Measurements from ENCODE around the gene RILPL2. TPM values are rescaled to one million over a fixed set of nuclear protein-coding genes. Genes with fewer than 3 reads are reported as not detected.

The RILPL2 gene
- total RNA-seq, 1 experiment from 2014 or later: 2.2 TPM

GRCh38 chr12:123367511-123367910 lies 69.0 kb downstream of the RILPL2 start:
- in situ Hi-C loops (cut with HindIII; ENCODE audit: low pct_unique_long_range_greater_than_20kb, low sequenced_read_pairs): no loop called here
- DNase-seq (ENCODE audit: low read depth, low spot score): no peak

Other genes with a start within 250 kb of the RILPL2 start
- 54.9 and 57.2 TPM in 2 replicates for gene MPHOSPH9, start 203.5 kb downstream of the RILPL2 start, total RNA-seq (2014; rRNA removed; shearing (Covaris generic))
- 6.9 and 11.3 TPM in 2 replicates for gene MTRFR, start 203.2 kb downstream of the RILPL2 start, total RNA-seq (2014; rRNA removed; shearing (Covaris generic))
- 394 and 409 TPM in 2 replicates for gene CDK2AP1, start 164.8 kb downstream of the RILPL2 start, total RNA-seq (2014; rRNA removed; shearing (Covaris generic))
- gene SBNO1, start 71.8 kb downstream of the RILPL2 start, total RNA-seq (2014; rRNA removed; shearing (Covaris generic)): 46.3 and 48.1 TPM in 2 replicates
- gene KMT5A, start 52.6 kb downstream of the RILPL2 start, total RNA-seq (2014; rRNA removed; shearing (Covaris generic)): 28.1 and 30.3 TPM in 2 replicates
- 19.5 and 20.6 TPM in 2 replicates for gene SNRNP35, start 21.5 kb upstream of the RILPL2 start, total RNA-seq (2014; rRNA removed; shearing (Covaris generic))
- 11.3 and 16.5 TPM in 2 replicates for gene RILPL1, start 97.0 kb upstream of the RILPL2 start, total RNA-seq (2014; rRNA removed; shearing (Covaris generic))
- 537 and 558 TPM in 2 replicates for gene TMED2, start 147.9 kb upstream of the RILPL2 start, total RNA-seq (2014; rRNA removed; shearing (Covaris generic))
- 45.3 and 54.0 TPM in 2 replicates for gene DDX55, start 165.4 kb upstream of the RILPL2 start, total RNA-seq (2014; rRNA removed; shearing (Covaris generic))
- gene EIF2B1, start 197.0 kb upstream of the RILPL2 start, total RNA-seq (2014; rRNA removed; shearing (Covaris generic)): 55.4 and 76.6 TPM in 2 replicates
- 53.8 and 54.7 TPM in 2 replicates for gene GTF2H3, start 197.1 kb upstream of the RILPL2 start, total RNA-seq (2014; rRNA removed; shearing (Covaris generic))
- 9.8 and 11.0 TPM in 2 replicates for gene TCTN2, start 234.4 kb upstream of the RILPL2 start, total RNA-seq (2014; rRNA removed; shearing (Covaris generic))

Measured in SK-MEL-5 (cell line).